Tibial nerve (tissue), 4 donors: ENCODE data around the gene ANAPC7. TPM values are rescaled to one million over a fixed set of nuclear protein-coding genes. Genes with fewer than 3 reads are reported as not detected.

Experiments
- DNase-seq, 2 donors: peaks; one replicate each; pipeline ENCODE4 v3.0.0-alpha.2; 2019; ENCODE audit warnings: low spot score in 2 of 2
- H3K27ac ChIP-seq, 4 donors: fragments of 200-600 bp; sonication (generic) in 3 of 4; one replicate each; pipeline ENCODE4 v1.5.1; 2017 to 2019; ENCODE audit warnings: mild to moderate bottlenecking in 1 of 4
- H3K27me3 ChIP-seq, 2 donors: fragments of 200-600 bp; sonication (generic) in 1 of 2; one replicate each; pipeline versions ENCODE4 v1.5.1 to v1.6.0; 2017 to 2019
- H3K36me3 ChIP-seq, 3 donors: fragments of 200-600 bp; sonication (generic); one replicate each; pipeline ENCODE4 v1.5.1; 2018 to 2019
- H3K4me1 ChIP-seq, 4 donors: fragments of 200-600 bp; sonication (generic) in 3 of 4; one replicate each; pipeline ENCODE4 v1.5.1; 2017 to 2019
- H3K4me3 ChIP-seq, 4 donors: fragments of 200-600 bp; sonication (generic) in 3 of 4; one replicate each; pipeline ENCODE4 v1.5.1; 2017 to 2019; ENCODE audit warnings: mild to moderate bottlenecking in 1 of 4, moderate library complexity in 1 of 4
- H3K9me3 ChIP-seq, 4 donors: fragments of 200-600 bp; sonication (generic) in 3 of 4; one replicate each; pipeline ENCODE4 v1.5.1; 2017 to 2019
- CTCF ChIP-seq, 5 experiments: fragments of 200-600 bp in 3 of 5; fragments of 450-650 bp in 2 of 5; sonication (generic) in 3 of 5; IDR thresholded peaks; one replicate each; pipeline ENCODE4 v1.5.1; 2016 to 2019; ENCODE audit warnings: antibody characterized with exemption in 5 of 5, mild to moderate bottlenecking in 3 of 5, moderate library complexity in 2 of 5
- EP300 ChIP-seq, 2 donors: sonication (generic); formaldehyde crosslinking; IDR thresholded peaks; one replicate each; pipeline ENCODE4 v1.6.1; 2017; ENCODE audit warnings: antibody characterized with exemption in 2 of 2, mild to moderate bottlenecking in 1 of 2
- POLR2A ChIP-seq, 2 donors: fragments of 450-650 bp; IDR thresholded peaks; one replicate each; pipeline ENCODE4 v1.6.1; 2017; ENCODE audit warnings: antibody characterized with exemption in 2 of 2, mild to moderate bottlenecking in 2 of 2, moderate library complexity in 2 of 2
- WGBS, 2 donors: methylation state at CpG; one replicate each; pipeline ENCODE4 v1.1.5; 2018; 5-methylcytosine and 5-hydroxymethylcytosine counted together
- total RNA-seq, 4 donors: library from RNA; depleted of rRNA; stranded (reverse); fragments of >200 nt; gene quantifications; one replicate each; pipeline ENCODE4 v1.1.0, GENCODE V29; 2016

The ANAPC7 gene
- 10 to 100 TPM; 26.3 to 46.7 (median 39.2) TPM for total RNA-seq

GRCh38 chr12:110403146-110403975 lies at the start of gene ANAPC7:
Gene ANAPC7, minus strand, starts transcription at chr12:110403708. Its CDS starts 81 bp downstream, at chr12:110403627.
- H3K9me3 ChIP-seq: no peaks in the 10 kb centered on the region
- H3K4me3 ChIP-seq: peak within 1 kb of the TSS; percentile 58 to 86 (median 68)
- peak in 1 of 2 donors; percentile 74 for TF ChIP-seq EP300 (IDR thresholded peaks at IDR 0.05)
- peak in 2 of 5 experiments; percentile 32 to 41 for TF ChIP-seq CTCF (IDR thresholded peaks at IDR 0.05)
- TF ChIP-seq POLR2A (IDR thresholded peaks at IDR 0.05): peak in 1 of 2 donors; percentile 31
- peaks cover 0 to 18% (median 0%) of the 10 kb centered on the region in 3 donors for H3K36me3 ChIP-seq
- WGBS, 2 donors: 0 to 1% methylated on average over 51 to 61 of the region's 62 CpGs
- peaks cover 0 to 22% (median 7%) of the 10 kb centered on the region in 4 donors for H3K4me1 ChIP-seq
- DNase-seq: peak; percentile 74 to 83
- H3K27ac ChIP-seq: peak within 1 kb of the TSS; percentile 91 to 97 (median 94)
- no peaks in the 10 kb centered on the region for H3K27me3 ChIP-seq

- no peaks in the 10 kb centered on the region for H3K9me3 ChIP-seq
- H3K36me3 ChIP-seq: peaks cover 0 to 44% (median 0%) of the 10 kb centered on the region in 3 donors
- H3K27me3 ChIP-seq: no peaks in the 10 kb centered on the region
- peaks cover 0 to 33% (median 19%) of the 10 kb centered on the region in 4 donors for H3K4me1 ChIP-seq
- TF ChIP-seq POLR2A (IDR thresholded peaks at IDR 0.05) (no peak), CTCF (IDR thresholded peaks at IDR 0.05) (no peak), EP300 (IDR thresholded peaks at IDR 0.05) (no peak)
- DNase-seq: no peak
- WGBS, 2 donors: 69 to 74% methylated on average over 1 of the region's 1 CpG
- H3K27ac ChIP-seq: peak overlapping the region in 1 of 4 donors; percentile 95
- H3K4me3 ChIP-seq: no peak overlapping the region
These were observed 47.8 kb upstream of the ANAPC7 start for GRCh38 chr12:110451263-110451662.

GRCh38 chr12:110449799-110450497 lies 46.4 kb upstream of the ANAPC7 start, which contains the start of gene ARPC3:
Gene ARPC3, minus strand, starts transcription at chr12:110450337. Its CDS starts 77 bp downstream, at chr12:110450260.
- Histone ChIP-seq H3K27ac (peak within 1 kb of the TSS; percentile 57 to 95 (median 92)), H3K4me1 (peaks cover 0 to 40% (median 19%) of the 10 kb centered on the region in 4 donors), H3K4me3 (peak within 1 kb of the TSS; percentile 53 to 96 (median 85)), H3K9me3 (no peaks in the 10 kb centered on the region), H3K27me3 (no peaks in the 10 kb centered on the region), H3K36me3 (peaks cover 0 to 40% (median 9%) of the 10 kb centered on the region in 3 donors)
- 1% methylated on average over 51 of the region's 51 CpGs for WGBS, 2 donors
- DNase-seq: peak; percentile 91 to 96
- peak; percentile 86 to 96 (median 91) for TF ChIP-seq CTCF (IDR thresholded peaks at IDR 0.05)
- peak in 1 of 2 donors; percentile 46 for TF ChIP-seq POLR2A (IDR thresholded peaks at IDR 0.05)
- TF ChIP-seq EP300 (IDR thresholded peaks at IDR 0.05): peak; percentile 64 to 92

- H3K27ac ChIP-seq: no peak overlapping the region
- peaks cover 0 to 35% (median 19%) of the 10 kb centered on the region in 4 donors for H3K4me1 ChIP-seq
- 89 to 95% methylated on average over 3 of the region's 3 CpGs for WGBS, 2 donors
- peaks cover 2 to 70% (median 31%) of the 10 kb centered on the region in 3 donors for H3K36me3 ChIP-seq
- no peaks in the 10 kb centered on the region for H3K27me3 ChIP-seq
- no peak overlapping the region for H3K4me3 ChIP-seq
- H3K9me3 ChIP-seq: no peaks in the 10 kb centered on the region
- DNase-seq: no peak
- no peak for TF ChIP-seq EP300 (IDR thresholded peaks at IDR 0.05)
- no peak for TF ChIP-seq CTCF (IDR thresholded peaks at IDR 0.05)
- TF ChIP-seq POLR2A (IDR thresholded peaks at IDR 0.05): no peak
These were observed 40.9 kb upstream of the ANAPC7 start for GRCh38 chr12:110444455-110444854.
